ENCODE data around the gene GPRASP3. TPM values are rescaled to one million over a fixed set of nuclear protein-coding genes. Genes with fewer than 3 reads are reported as not detected.
"Not testable (repeated sequence)": the region's sequence is repeated elsewhere in the genome, so short reads cannot be mapped to it uniquely, and the experiment has no call there.

Gene GPRASP3, protein sequence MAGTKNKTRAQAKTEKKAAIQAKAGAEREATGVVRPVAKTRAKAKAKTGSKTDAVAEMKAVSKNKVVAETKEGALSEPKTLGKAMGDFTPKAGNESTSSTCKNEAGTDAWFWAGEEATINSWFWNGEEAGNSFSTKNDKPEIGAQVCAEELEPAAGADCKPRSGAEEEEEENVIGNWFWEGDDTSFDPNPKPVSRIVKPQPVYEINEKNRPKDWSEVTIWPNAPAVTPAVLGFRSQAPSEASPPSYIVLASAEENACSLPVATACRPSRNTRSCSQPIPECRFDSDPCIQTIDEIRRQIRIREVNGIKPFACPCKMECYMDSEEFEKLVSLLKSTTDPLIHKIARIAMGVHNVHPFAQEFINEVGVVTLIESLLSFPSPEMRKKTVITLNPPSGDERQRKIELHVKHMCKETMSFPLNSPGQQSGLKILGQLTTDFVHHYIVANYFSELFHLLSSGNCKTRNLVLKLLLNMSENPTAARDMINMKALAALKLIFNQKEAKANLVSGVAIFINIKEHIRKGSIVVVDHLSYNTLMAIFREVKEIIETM
- total RNA-seq (1 to 10 TPM; 4.5 to 5.6 TPM), polyA plus RNA-seq (ENCODE audit: insufficient read length in 6 of 6) (10 to 100 TPM; 15.5 to 18.9 (median 17.6) TPM)
- long read RNA-seq, donor 1, full-length matches to known transcripts = 4 of 4 reads
- long read RNA-seq, donor 1, partial matches to known transcripts = 0 of 4 reads
- long read RNA-seq, donor 1, other reads (novel, unspliced or antisense) = 0 of 4 reads
- long read RNA-seq, donor 2, full-length matches to known transcripts = 3 of 3 reads
- long read RNA-seq, donor 2, partial matches to known transcripts = 0 of 3 reads
- long read RNA-seq, donor 2, other reads (novel, unspliced or antisense) = 0 of 3 reads
- long read RNA-seq, donor 3, full-length matches to known transcripts = 2 of 2 reads
- long read RNA-seq, donor 3, partial matches to known transcripts = 0 of 2 reads
- long read RNA-seq, donor 3, other reads (novel, unspliced or antisense) = 0 of 2 reads
- long read RNA-seq, donor 4 = 0 reads
- long read RNA-seq, donor 5, full-length matches to known transcripts = 2 of 2 reads
- long read RNA-seq, donor 5, partial matches to known transcripts = 0 of 2 reads
- long read RNA-seq, donor 5, other reads (novel, unspliced or antisense) = 0 of 2 reads
- long read RNA-seq, donor 6, partial matches to known transcripts = 0 of 2 reads
- long read RNA-seq, donor 6, other reads (novel, unspliced or antisense) = 0 of 2 reads
- long read RNA-seq, donor 7 = 0 reads
- long read RNA-seq, donor 8 = 0 reads
- long read RNA-seq, donor 9 = 0 reads
- long read RNA-seq, donor 10, partial matches to known transcripts = 0 of 2 reads
- long read RNA-seq, donor 10, other reads (novel, unspliced or antisense) = 2 of 2 reads
- long read RNA-seq, donor 11, full-length matches to known transcripts = 4 of 4 reads
- long read RNA-seq, donor 11, partial matches to known transcripts = 0 of 4 reads
- long read RNA-seq, donor 11, other reads (novel, unspliced or antisense) = 0 of 4 reads
- long read RNA-seq, donor 12, full-length matches to known transcripts = 2 of 2 reads
- long read RNA-seq, donor 12, partial matches to known transcripts = 0 of 2 reads
- long read RNA-seq, donor 12, other reads (novel, unspliced or antisense) = 0 of 2 reads

DNA sequence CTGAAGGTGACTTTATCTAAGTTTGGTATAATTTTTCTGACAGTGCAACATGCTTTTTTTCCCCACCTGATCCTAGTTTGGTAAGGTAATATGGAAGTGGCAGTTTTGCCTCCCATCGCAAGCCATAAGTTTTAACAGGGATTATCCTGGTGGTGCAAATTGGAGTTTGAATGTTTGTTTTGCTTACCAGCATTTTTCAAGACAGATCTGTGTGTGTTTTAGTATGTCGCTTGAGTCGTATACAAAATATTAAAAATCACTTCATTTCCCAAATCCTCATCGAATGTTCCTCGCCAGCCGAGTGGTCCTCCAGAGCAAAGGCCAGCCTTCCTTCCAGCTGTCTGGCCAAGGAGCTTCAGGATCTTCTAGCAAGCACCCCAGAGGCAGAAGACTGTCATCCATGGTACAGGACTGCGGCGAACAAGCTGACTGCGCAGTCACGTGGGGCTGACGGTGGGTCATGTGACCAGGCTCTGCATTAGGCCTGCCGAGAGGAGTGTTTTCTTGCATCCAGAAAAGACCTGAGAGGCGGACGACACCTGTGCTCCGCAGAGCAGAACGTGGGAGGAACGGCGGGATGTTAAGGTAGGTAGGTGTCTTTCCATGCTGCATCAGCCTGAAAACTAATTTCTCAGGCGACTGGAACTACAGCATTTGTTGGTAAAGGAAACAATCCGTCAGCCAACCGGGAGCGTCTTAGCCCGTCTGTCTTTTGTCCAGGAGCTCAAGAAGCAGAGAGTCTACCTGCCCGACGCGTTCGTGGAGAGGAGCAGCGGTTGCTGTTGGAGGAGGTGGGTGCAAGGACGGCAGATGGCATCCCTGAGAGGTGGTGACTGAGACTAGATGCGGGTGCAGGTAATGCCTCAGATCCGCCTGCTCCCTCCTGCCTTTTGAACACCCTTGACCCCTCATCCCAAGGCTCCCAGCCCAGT, at the start of gene GPRASP3:
Gene GPRASP3, plus strand, starts transcription at position 507 of the 932 bp plus-strand sequence. CDS start 28,253 bp downstream, outside the sequence.
- intact Hi-C loops (cut with DNase I) = no loop called here
- Histone ChIP-seq H3K4me1 (no peaks in the 10 kb centered on the region), H3K27ac (peak within 1 kb of the TSS in 1 of 2 donors; percentile 8), H3K36me3 (no peaks in the 10 kb centered on the region), H3K27me3 (no peaks in the 10 kb centered on the region), H3K4me3 (peak within 1 kb of the TSS; percentile 32 to 41), H3K9me3 (no peaks in the 10 kb centered on the region)
- ATAC-seq = peak; percentile 98
- TF ChIP-seq, protein P1, sequence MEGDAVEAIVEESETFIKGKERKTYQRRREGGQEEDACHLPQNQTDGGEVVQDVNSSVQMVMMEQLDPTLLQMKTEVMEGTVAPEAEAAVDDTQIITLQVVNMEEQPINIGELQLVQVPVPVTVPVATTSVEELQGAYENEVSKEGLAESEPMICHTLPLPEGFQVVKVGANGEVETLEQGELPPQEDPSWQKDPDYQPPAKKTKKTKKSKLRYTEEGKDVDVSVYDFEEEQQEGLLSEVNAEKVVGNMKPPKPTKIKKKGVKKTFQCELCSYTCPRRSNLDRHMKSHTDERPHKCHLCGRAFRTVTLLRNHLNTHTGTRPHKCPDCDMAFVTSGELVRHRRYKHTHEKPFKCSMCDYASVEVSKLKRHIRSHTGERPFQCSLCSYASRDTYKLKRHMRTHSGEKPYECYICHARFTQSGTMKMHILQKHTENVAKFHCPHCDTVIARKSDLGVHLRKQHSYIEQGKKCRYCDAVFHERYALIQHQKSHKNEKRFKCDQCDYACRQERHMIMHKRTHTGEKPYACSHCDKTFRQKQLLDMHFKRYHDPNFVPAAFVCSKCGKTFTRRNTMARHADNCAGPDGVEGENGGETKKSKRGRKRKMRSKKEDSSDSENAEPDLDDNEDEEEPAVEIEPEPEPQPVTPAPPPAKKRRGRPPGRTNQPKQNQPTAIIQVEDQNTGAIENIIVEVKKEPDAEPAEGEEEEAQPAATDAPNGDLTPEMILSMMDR (IDR thresholded peaks at IDR 0.05) = no peak
- peak; percentile 66 to 95 (median 83) for DNase-seq

DNA sequence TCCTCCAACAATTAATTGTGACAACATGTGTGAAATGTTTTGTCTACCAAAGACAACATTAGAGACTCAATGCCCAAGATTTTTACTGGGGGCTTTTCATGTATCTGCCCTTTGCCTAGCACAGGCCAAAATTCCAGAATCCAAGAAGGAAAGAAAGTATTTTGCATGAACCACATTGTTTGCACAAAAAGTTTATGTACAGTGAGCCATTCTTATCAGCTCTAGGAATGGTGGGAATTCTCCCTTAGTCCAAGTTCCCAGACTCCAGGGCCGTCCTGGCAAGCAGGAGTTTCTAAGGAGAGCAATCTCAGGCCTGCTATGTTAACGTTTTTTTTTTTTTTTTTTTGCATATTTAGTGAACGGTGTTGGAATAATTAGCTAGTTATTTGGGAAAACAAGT, 47.7 kb upstream of the GPRASP3 start:
- Histone ChIP-seq H3K4me1 (no peaks in the 10 kb centered on the region), H3K27ac (no peak overlapping the region), H3K4me3 (no peak overlapping the region), H3K36me3 (no peaks in the 10 kb centered on the region), H3K27me3 (no peaks in the 10 kb centered on the region), H3K9me3 (no peaks in the 10 kb centered on the region)
- intact Hi-C loops (cut with DNase I) = no loop called here
- TF ChIP-seq, protein P1 (IDR thresholded peaks at IDR 0.05) = no peak
- no peak for ATAC-seq
- DNase-seq = no peak

- H3K27me3 ChIP-seq; H3K27ac ChIP-seq; H3K36me3 ChIP-seq; H3K4me3 ChIP-seq; H3K9me3 ChIP-seq; intact Hi-C loops (cut with DNase I); H3K4me1 ChIP-seq; DNase-seq; ATAC-seq: not testable (repeated sequence)
Measured at GRCh38 chrX:102677479-102677878, 43.1 kb upstream of the GPRASP3 start.

DNA sequence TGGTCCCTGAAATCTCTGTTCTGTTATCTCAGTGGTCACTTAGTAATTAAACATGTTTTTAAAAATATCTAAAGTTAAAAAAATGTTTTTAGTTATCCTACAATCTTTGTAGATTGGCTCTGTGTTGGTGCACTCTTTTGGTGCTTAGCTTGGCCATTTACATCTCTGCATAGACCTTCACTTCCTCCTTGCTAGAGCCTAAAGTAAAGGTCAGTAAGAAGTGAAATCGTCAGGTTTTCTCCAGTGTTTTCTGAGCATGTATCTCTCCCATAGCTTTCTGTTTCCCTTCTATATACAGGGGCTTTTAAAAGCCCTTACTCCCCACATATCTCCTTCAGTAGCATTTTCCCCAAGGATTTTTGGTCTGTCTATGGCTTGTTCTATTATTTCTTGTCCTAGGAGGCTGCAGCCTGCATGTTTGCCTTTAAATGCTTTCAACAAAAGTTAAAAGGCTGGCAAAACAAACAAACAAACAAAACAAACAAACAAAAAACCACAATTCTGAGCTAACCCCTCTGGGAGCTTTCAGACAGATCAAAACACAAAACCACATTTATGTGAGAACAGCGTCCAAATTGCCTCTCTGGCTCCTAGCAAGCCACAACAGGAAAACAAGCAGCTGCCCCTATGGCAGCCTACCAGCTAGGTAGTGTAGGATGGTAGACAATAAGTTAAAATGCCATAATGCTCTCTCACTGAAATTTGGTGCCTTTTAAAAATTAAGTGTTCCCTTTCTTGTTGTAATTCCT, 35.6 kb upstream of the GPRASP3 start:
- no peak for DNase-seq
- ATAC-seq = no peak
- peaks cover 0 to 10% of the 10 kb centered on the region in 2 donors for H3K9me3 ChIP-seq
- no peaks in the 10 kb centered on the region for H3K4me1 ChIP-seq
- TF ChIP-seq, protein P1 (IDR thresholded peaks at IDR 0.05) = no peak
- H3K36me3 ChIP-seq = no peaks in the 10 kb centered on the region
- no peak overlapping the region for H3K27ac ChIP-seq
- intact Hi-C loops (cut with DNase I) = no loop called here
- H3K4me3 ChIP-seq = no peak overlapping the region
- H3K27me3 ChIP-seq = no peaks in the 10 kb centered on the region

Measured in left lung (tissue), 14 donors.